Measurements from ENCODE around the gene KLC4. TPM values are rescaled to one million over a fixed set of nuclear protein-coding genes. Genes with fewer than 3 reads are reported as not detected.

Gene KLC4
- total and polyA plus RNA-seq, 9 of the 15 experiments (the other 6 are each of a cell fraction or from before 2014, with no cell fraction given), result 1.7 to 16.2 (median 7.7) TPM

DNA sequence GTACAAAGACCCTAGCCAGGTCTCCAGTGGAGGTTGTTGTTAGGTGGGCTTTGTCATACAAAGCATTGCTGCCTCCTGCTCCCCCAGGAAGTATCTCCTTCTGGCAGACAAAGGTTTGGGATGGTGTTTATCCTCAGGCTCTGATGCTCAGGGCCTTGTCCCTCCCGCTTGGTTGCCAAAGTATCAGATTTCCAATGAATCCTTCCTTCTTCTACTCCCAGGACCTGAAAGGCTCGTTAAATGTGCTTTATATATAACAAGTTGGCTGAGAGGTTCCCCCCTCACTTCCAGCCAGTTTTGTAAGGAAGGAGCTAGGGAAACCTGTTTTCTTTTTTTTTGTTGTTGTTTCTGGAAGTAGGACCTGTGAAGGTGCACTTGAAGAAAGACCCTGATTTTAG is 31.1 kb downstream of the KLC4 start:
- Histone ChIP-seq H3K4me1 (replicated peaks in 1 of 2; ENCODE audit: control insufficient read depth in 2 of 2, insufficient read depth in 2 of 2, low read length in 2 of 2) (peaks cover 4 to 5% of the 10 kb centered on the region in 2 experiments; a peak in 3 of 5 replicates), H3K9ac (ENCODE audit: insufficient read depth in 1 of 2, low read depth in 2 of 2, low read length in 2 of 2) (no peak overlapping the region), H3K27ac (ENCODE audit: extremely low read depth, low read depth, low read length) (no peak overlapping the region), H4K20me1 (replicated peaks; ENCODE audit: control insufficient read depth, insufficient read depth, low read length) (no peaks in the 10 kb centered on the region), H3K79me2 (ENCODE audit: control insufficient read depth, insufficient read depth, low read length) (no peaks in the 10 kb centered on the region), H3K4me3 (no peak overlapping the region), H3K4me2 (ENCODE audit: insufficient read depth, low read length) (no peak overlapping the region), H3K9me3 (replicated peaks; ENCODE audit: control insufficient read depth, insufficient read depth, low read depth, low read length) (no peaks in the 10 kb centered on the region), H3K9me1 (ENCODE audit: control insufficient read depth, insufficient read depth, low read length) (peaks cover 3% of the 10 kb centered on the region), H2AFZ (ENCODE audit: low read depth, low read length) (no peak overlapping the region), H3K27me3 (ENCODE audit: control insufficient read depth in 2 of 2, insufficient read depth in 2 of 2, low read length in 2 of 2) (peaks cover 0 to 2% of the 10 kb centered on the region in 2 experiments; a peak in 1 of 5 replicates), H3K36me3 (ENCODE audit: control insufficient read depth, insufficient read depth, low read length) (no peaks in the 10 kb centered on the region)
- CTCF ChIA-PET (ENCODE audit: low intra/inter-chr PET ratio), result no interaction called here
- no TSS peak for BruUV-seq (replicated peaks)
- no peak for DNase-seq (ENCODE audit: extremely low read depth in 1 of 4, low spot score in 3 of 4)
- intact Hi-C loops (cut with micrococcal nuclease) (no loop called here), in situ Hi-C loops (cut with MboI) (no loop called here)
- no peak for FAIRE-seq
- TF ChIP-seq NRF1 (conservative IDR thresholded peaks at IDR 0.05 in 1 of 2, IDR thresholded peaks at IDR 0.05 in 1 of 2) (no peak), FOXP1 (CRISPR knock-in tag; IDR thresholded peaks at IDR 0.05) (no peak), SIN3B (IDR thresholded peaks at IDR 0.05; ENCODE audit: low read depth) (no peak), ADNP (tag; IDR thresholded peaks at IDR 0.05) (no peak), TCF3 (CRISPR knock-in tag; IDR thresholded peaks at IDR 0.05) (no peak), SOX6 (IDR thresholded peaks at IDR 0.05) (no peak)
- TF ChIP-seq, protein P1, sequence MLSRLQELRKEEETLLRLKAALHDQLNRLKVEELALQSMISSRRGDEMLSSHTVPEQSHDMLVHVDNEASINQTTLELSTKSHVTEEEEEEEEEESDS (CRISPR knock-in tag; IDR thresholded peaks at IDR 0.05), result no peak
- TF ChIP-seq, protein P2, sequence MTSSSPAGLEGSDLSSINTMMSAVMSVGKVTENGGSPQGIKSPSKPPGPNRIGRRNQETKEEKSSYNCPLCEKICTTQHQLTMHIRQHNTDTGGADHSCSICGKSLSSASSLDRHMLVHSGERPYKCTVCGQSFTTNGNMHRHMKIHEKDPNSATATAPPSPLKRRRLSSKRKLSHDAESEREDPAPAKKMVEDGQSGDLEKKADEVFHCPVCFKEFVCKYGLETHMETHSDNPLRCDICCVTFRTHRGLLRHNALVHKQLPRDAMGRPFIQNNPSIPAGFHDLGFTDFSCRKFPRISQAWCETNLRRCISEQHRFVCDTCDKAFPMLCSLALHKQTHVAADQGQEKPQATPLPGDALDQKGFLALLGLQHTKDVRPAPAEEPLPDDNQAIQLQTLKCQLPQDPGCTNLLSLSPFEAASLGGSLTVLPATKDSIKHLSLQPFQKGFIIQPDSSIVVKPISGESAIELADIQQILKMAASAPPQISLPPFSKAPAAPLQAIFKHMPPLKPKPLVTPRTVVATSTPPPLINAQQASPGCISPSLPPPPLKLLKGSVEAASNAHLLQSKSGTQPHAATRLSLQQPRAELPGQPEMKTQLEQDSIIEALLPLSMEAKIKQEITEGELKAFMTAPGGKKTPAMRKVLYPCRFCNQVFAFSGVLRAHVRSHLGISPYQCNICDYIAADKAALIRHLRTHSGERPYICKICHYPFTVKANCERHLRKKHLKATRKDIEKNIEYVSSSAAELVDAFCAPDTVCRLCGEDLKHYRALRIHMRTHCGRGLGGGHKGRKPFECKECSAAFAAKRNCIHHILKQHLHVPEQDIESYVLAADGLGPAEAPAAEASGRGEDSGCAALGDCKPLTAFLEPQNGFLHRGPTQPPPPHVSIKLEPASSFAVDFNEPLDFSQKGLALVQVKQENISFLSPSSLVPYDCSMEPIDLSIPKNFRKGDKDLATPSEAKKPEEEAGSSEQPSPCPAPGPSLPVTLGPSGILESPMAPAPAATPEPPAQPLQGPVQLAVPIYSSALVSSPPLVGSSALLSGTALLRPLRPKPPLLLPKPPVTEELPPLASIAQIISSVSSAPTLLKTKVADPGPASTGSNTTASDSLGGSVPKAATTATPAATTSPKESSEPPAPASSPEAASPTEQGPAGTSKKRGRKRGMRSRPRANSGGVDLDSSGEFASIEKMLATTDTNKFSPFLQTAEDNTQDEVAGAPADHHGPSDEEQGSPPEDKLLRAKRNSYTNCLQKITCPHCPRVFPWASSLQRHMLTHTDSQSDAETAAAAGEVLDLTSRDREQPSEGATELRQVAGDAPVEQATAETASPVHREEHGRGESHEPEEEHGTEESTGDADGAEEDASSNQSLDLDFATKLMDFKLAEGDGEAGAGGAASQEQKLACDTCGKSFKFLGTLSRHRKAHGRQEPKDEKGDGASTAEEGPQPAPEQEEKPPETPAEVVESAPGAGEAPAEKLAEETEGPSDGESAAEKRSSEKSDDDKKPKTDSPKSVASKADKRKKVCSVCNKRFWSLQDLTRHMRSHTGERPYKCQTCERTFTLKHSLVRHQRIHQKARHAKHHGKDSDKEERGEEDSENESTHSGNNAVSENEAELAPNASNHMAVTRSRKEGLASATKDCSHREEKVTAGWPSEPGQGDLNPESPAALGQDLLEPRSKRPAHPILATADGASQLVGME (CRISPR knock-in tag; IDR thresholded peaks at IDR 0.05), result no peak
- WGBS (ENCODE audit: insufficient coverage, low coverage, missing lambda C conversion rate), result 39% methylated on average over 2 of the region's 2 CpGs
- POLR2A ChIA-PET, result interaction anchor here (0.6 to 1.6 kb wide), 3 partner anchors 10 to 77 kb away, joined by 3 read pairs; no protein-coding TSS in a partner anchor
- ATAC-seq, result no peak
